Measurements from ENCODE around the gene MCRIP2.

Gene MCRIP2

DNA sequence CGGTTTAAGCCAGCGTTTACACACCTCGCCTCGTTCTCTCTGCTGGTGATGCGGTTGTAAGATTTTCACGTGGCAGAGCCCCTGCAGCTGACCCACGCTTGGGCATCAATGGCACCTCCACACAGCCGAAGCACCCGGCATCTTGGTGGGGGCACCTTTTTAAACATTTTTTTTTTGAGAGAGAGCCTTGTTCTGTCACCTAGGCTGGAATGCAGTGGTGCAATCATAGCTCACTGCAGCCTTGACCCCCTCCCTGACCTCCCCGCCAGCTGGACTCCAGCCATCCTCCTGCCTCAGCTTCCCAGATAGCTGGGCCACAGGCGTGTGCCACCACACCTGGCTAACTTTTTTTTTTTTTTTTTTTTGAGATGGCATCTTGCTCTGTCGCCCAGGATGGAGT, 12.4 kb downstream of the MCRIP2 start:
- TF ChIP-seq TEAD4 (IDR thresholded peaks at IDR 0.05) (no peak), EGR1 (IDR thresholded peaks at IDR 0.05) (no peak), YY1 (IDR thresholded peaks at IDR 0.05; ENCODE audit: low read depth) (no peak), CREB1 (IDR thresholded peaks at IDR 0.05; ENCODE audit: low read depth) (no peak), EP300 (IDR thresholded peaks at IDR 0.05; ENCODE audit: borderline replicate concordance) (no peak), ZBTB7A (IDR thresholded peaks at IDR 0.05; ENCODE audit: low read depth) (no peak), RAD21 (IDR thresholded peaks at IDR 0.05; ENCODE audit: low read depth) (no peak), FOXM1 (IDR thresholded peaks at IDR 0.05; ENCODE audit: borderline replicate concordance, low read depth) (no peak), TAF1 (IDR thresholded peaks at IDR 0.05; ENCODE audit: low read depth) (no peak)
- TF ChIP-seq, protein P1, sequence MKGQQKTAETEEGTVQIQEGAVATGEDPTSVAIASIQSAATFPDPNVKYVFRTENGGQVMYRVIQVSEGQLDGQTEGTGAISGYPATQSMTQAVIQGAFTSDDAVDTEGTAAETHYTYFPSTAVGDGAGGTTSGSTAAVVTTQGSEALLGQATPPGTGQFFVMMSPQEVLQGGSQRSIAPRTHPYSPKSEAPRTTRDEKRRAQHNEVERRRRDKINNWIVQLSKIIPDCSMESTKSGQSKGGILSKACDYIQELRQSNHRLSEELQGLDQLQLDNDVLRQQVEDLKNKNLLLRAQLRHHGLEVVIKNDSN (IDR thresholded peaks at IDR 0.05) = no peak

DNA sequence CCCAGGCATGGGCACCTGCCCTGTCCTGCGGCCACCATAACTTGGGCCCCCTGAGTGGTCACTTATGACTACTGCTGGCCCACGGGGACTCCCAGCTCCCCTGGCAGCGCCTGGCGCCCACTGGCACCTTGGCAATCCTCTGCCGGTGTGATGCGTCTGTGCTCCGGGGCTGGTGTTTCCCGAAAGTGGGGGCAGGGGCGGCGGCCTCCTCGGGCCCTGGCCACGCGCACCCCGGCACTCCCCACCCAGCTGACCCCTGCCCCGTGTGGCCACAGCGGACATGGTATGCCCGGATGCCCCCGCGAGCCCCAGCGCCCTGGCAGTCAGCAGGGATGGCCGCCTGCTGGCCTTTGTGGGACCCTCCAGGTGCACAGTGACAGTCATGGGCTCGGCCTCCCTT, 15.9 kb downstream of the MCRIP2 start:
- TF ChIP-seq, protein P2, sequence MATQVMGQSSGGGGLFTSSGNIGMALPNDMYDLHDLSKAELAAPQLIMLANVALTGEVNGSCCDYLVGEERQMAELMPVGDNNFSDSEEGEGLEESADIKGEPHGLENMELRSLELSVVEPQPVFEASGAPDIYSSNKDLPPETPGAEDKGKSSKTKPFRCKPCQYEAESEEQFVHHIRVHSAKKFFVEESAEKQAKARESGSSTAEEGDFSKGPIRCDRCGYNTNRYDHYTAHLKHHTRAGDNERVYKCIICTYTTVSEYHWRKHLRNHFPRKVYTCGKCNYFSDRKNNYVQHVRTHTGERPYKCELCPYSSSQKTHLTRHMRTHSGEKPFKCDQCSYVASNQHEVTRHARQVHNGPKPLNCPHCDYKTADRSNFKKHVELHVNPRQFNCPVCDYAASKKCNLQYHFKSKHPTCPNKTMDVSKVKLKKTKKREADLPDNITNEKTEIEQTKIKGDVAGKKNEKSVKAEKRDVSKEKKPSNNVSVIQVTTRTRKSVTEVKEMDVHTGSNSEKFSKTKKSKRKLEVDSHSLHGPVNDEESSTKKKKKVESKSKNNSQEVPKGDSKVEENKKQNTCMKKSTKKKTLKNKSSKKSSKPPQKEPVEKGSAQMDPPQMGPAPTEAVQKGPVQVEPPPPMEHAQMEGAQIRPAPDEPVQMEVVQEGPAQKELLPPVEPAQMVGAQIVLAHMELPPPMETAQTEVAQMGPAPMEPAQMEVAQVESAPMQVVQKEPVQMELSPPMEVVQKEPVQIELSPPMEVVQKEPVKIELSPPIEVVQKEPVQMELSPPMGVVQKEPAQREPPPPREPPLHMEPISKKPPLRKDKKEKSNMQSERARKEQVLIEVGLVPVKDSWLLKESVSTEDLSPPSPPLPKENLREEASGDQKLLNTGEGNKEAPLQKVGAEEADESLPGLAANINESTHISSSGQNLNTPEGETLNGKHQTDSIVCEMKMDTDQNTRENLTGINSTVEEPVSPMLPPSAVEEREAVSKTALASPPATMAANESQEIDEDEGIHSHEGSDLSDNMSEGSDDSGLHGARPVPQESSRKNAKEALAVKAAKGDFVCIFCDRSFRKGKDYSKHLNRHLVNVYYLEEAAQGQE (IDR thresholded peaks at IDR 0.05; ENCODE audit: low read depth) = no peak
- TF ChIP-seq NFIC (IDR thresholded peaks at IDR 0.05) (no peak), ZBTB7A (IDR thresholded peaks at IDR 0.05; ENCODE audit: low read depth) (no peak), EP300 (IDR thresholded peaks at IDR 0.05; ENCODE audit: borderline replicate concordance) (no peak), YY1 (IDR thresholded peaks at IDR 0.05; ENCODE audit: low read depth) (no peak)
- TF ChIP-seq, protein P3, sequence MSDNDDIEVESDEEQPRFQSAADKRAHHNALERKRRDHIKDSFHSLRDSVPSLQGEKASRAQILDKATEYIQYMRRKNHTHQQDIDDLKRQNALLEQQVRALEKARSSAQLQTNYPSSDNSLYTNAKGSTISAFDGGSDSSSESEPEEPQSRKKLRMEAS (IDR thresholded peaks at IDR 0.05) = no peak
- TF ChIP-seq, protein P1 (IDR thresholded peaks at IDR 0.05) = no peak

DNA sequence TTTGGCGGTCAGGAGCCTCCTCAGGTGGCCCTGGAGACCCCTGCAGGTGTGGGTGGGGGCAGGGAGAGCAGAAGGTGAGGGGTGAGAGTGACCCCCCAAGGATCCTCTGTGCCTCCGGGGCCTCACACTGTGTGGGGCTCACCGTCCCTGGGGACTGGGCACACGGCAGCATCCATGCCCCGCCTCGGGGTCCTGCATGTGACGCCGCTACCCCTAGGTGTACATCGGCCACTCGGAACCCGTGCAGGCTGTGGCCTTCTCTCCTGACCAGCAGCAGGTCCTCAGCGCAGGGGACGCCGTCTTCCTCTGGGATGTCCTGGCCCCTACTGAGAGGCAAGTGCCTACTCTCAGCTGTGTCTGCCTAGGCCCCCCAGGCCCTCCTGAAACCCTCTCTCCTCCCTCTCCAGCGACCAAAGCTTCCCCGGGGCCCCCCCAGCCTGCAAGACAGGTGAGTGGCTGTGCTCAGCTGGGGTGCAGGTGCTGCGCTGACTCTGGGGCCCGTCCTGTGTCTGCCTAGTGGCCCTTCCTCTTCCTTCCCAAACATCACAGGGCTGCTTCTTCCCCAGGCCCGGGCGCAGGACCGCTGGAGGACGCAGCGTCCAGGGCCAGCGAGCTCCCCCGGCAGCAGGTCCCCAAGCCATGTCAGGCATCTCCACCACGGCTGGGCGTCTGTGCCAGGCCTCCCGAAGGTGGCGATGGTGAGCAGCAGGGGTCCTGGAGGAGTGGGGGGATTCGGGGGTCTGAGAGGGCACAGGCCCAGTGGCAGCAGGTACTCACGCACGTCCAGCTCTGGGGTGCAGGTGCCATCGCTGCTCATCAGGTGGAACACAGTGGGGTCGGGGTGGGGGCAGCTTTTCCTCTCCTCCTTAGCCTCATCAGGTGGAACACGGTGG, 17.3 kb downstream of the MCRIP2 start:
- TF ChIP-seq EP300 (IDR thresholded peaks at IDR 0.05; ENCODE audit: borderline replicate concordance) (no peak), ZBTB7A (IDR thresholded peaks at IDR 0.05; ENCODE audit: low read depth) (no peak), TCF12 (IDR thresholded peaks at IDR 0.05; ENCODE audit: low read depth) (no peak), EGR1 (IDR thresholded peaks at IDR 0.05) (no peak), TEAD4 (IDR thresholded peaks at IDR 0.05) (no peak), CREB1 (IDR thresholded peaks at IDR 0.05; ENCODE audit: low read depth) (no peak), NFIC (IDR thresholded peaks at IDR 0.05) (no peak), CEBPB (IDR thresholded peaks at IDR 0.05) (no peak), YY1 (IDR thresholded peaks at IDR 0.05; ENCODE audit: low read depth) (no peak), RAD21 (IDR thresholded peaks at IDR 0.05; ENCODE audit: low read depth) (no peak), TAF1 (IDR thresholded peaks at IDR 0.05; ENCODE audit: low read depth) (no peak), FOXM1 (IDR thresholded peaks at IDR 0.05; ENCODE audit: borderline replicate concordance, low read depth) (no peak)
- TF ChIP-seq, protein P3 (IDR thresholded peaks at IDR 0.05) = no peak
- TF ChIP-seq, protein P2 (IDR thresholded peaks at IDR 0.05; ENCODE audit: low read depth) = no peak
- TF ChIP-seq, protein P1 (IDR thresholded peaks at IDR 0.05) = no peak

DNA sequence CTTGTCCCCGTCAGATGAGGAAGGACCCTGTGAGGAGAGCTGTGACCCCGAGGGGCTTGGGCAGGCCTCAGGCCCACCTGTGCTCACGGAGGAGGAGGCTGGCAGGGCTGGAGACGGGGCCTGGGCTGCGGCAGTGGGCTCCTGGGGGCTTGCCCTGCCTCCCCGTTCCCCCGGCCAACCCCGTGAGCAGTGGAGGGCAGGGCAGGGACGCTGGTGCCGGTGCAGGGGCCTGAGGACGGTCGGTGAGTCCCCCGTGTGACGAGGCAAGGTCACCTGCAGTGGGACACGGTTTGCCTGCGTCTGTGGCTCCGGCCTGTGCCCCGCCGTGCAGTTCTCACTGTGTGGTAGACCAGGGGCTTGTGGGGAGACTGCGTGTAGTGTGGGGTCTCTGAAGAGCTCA, 18.0 kb downstream of the MCRIP2 start:
- TF ChIP-seq, protein P1 (IDR thresholded peaks at IDR 0.05) = no peak

DNA sequence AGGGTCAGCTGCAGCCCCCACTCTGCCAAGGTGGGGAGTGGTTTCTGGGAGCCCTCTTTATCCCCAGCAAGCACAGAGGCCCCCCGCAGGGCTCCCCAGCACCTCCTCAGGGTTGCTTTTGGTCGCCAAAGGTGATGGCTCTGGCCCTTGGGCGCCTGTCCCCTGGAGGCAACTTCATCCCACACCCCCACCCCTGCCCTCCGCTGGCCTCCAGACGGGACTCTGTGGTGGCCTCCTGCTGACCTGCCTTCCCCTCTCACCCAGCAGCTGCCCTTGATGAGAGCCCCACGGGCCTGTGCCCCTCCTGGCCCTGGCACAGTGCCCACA, 18.5 kb downstream of the MCRIP2 start:
- TF ChIP-seq FOXM1 (IDR thresholded peaks at IDR 0.05; ENCODE audit: borderline replicate concordance, low read depth) (no peak), CEBPB (IDR thresholded peaks at IDR 0.05) (no peak), EGR1 (IDR thresholded peaks at IDR 0.05) (no peak), TCF12 (IDR thresholded peaks at IDR 0.05; ENCODE audit: low read depth) (no peak)
- TF ChIP-seq, protein P2 (IDR thresholded peaks at IDR 0.05; ENCODE audit: low read depth) = no peak

Measured in Ishikawa (cell line).